ENCODE results near the gene TNFRSF1A. TPM values are rescaled to one million over a fixed set of nuclear protein-coding genes. Genes with fewer than 3 reads are reported as not detected.

Gene TNFRSF1A
- total and polyA plus RNA-seq, 10 donors = 22.5 to 578 (median 211) TPM

- WGBS, 5 donors = 87 to 97% (median 94%) methylated on average over 10 of the region's 10 CpGs
- intact Hi-C loops (cut with DNase I; ENCODE audit: low total_unique reads) = no loop called here
These were observed 12.9 kb upstream of the TNFRSF1A start for GRCh38 chr12:6354495-6355393.

GRCh38 chr12:6352193-6353173 lies 10.6 kb upstream of the TNFRSF1A start:
- H3K9me3 ChIP-seq = no peaks in the 10 kb centered on the region
- H3K4me3 ChIP-seq = no peak overlapping the region
- TF ChIP-seq POLR2AphosphoS5 (IDR thresholded peaks at IDR 0.05) (peak in 1 of 3 donors; percentile 7), CTCF (IDR thresholded peaks at IDR 0.05 in 8 of 11, conservative IDR thresholded peaks at IDR 0.05 in 3 of 11) (no peak), POLR2A (IDR thresholded peaks at IDR 0.05) (no peak)
- 33 to 41% (median 37%) methylated on average over 9 of the region's 9 CpGs for WGBS, 5 donors
- H3K27ac ChIP-seq = peak overlapping the region; percentile 37 to 77 (median 66)
- no peaks in the 10 kb centered on the region for H3K36me3 ChIP-seq
- peaks cover 0 to 31% (median 0%) of the 10 kb centered on the region in 7 donors for H3K27me3 ChIP-seq (replicated peaks in 1 of 7)
- H3K4me1 ChIP-seq = peaks cover 11 to 74% (median 39%) of the 10 kb centered on the region in 6 donors
- DNase-seq = no peak
- intact Hi-C loops (cut with DNase I; ENCODE audit: low total_unique reads) = no loop called here

More at GRCh38 chr12:6354495-6355393, 12.9 kb upstream of the TNFRSF1A start:
- Histone ChIP-seq H3K27ac (peak overlapping the region in 1 of 8 donors; percentile 74), H3K36me3 (no peaks in the 10 kb centered on the region), H3K4me3 (no peak overlapping the region), H3K27me3 (replicated peaks in 1 of 7) (peaks cover 0 to 27% (median 0%) of the 10 kb centered on the region in 7 donors), H3K4me1 (peaks cover 7 to 82% (median 31%) of the 10 kb centered on the region in 6 donors), H3K9me3 (no peaks in the 10 kb centered on the region)
- no peak for TF ChIP-seq CTCF (IDR thresholded peaks at IDR 0.05 in 8 of 11, conservative IDR thresholded peaks at IDR 0.05 in 3 of 11)
- no peak for TF ChIP-seq POLR2A (IDR thresholded peaks at IDR 0.05)
- TF ChIP-seq POLR2AphosphoS5 (IDR thresholded peaks at IDR 0.05) = no peak
- DNase-seq = no peak

GRCh38 chr12:6351622-6352021 lies 9.7 kb upstream of the TNFRSF1A start:
- 56 to 82% (median 72%) methylated on average over 5 of the region's 5 CpGs for WGBS, 5 donors
- peaks cover 0 to 36% (median 0%) of the 10 kb centered on the region in 7 donors for H3K27me3 ChIP-seq (replicated peaks in 1 of 7)
- intact Hi-C loops (cut with DNase I; ENCODE audit: low total_unique reads) = no loop called here
- H3K4me1 ChIP-seq = peaks cover 12 to 80% (median 46%) of the 10 kb centered on the region in 6 donors
- peak overlapping the region in 5 of 8 donors; percentile 65 to 77 (median 70) for H3K27ac ChIP-seq
- H3K36me3 ChIP-seq = no peaks in the 10 kb centered on the region
- no peak for DNase-seq
- TF ChIP-seq CTCF (IDR thresholded peaks at IDR 0.05 in 8 of 11, conservative IDR thresholded peaks at IDR 0.05 in 3 of 11) = no peak
- no peak for TF ChIP-seq POLR2AphosphoS5 (IDR thresholded peaks at IDR 0.05)
- TF ChIP-seq POLR2A (IDR thresholded peaks at IDR 0.05) = no peak
- no peak overlapping the region for H3K4me3 ChIP-seq
- no peaks in the 10 kb centered on the region for H3K9me3 ChIP-seq

Data from spleen (tissue), 11 donors.